Activated CD8-positive, alpha-beta memory T cell treated with anti-CD3 and anti-CD28 coated beads, Interleukin-2, amount 50 U/mL, for 1 hour (primary cell): Measurements from ENCODE around the gene ZNF766.
"Not testable (repeated sequence)": the region's sequence is repeated elsewhere in the genome, so short reads cannot be mapped to it uniquely, and the experiment has no call there.

Experiments used
- DNase-seq: peaks from one replicate; pipeline ENCODE4 v3.0.0-alpha.2; 2020; ENCODE audit errors: extremely low read depth

ZNF766 gene

DNA sequence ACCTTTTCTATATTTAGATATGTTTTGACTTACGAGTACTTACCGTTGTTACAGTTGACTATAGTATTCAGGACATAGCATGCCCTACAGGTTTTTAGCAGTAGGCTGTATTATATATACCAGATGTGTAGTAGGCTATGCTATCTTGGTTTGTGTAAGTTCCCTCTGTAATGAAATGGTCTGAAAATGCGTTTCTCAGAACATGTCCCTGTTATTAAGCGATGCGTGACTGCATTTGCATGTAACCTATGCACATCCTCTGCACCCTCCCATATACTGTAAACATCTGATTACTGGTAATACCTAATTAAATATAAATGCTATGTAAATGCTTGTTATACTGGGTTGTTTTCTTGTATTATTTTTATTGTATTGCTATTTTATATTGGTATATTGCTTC lies 6.6 kb downstream of the ZNF766 start:
- no peak for DNase-seq

DNA sequence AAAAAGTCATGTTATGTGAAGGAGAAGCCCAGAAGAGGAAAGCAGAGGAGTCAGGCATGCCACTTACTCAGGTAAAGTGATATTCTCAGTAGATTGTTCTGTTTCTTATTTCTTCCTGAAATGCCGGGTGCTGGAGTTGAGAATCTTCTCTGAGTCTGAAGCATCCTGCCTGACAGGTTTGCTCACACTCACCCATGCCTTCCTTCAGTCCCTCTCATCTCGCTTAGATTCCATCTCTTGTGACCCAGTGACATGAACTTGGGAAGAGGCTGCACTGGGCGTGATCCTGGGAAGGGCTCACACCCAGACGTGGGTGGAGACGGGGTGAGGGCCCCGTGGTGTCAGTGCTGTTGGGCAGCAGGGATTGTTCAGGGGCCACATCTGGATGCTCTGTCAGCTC lies 8.1 kb downstream of the ZNF766 start:
- DNase-seq, result no peak

DNA sequence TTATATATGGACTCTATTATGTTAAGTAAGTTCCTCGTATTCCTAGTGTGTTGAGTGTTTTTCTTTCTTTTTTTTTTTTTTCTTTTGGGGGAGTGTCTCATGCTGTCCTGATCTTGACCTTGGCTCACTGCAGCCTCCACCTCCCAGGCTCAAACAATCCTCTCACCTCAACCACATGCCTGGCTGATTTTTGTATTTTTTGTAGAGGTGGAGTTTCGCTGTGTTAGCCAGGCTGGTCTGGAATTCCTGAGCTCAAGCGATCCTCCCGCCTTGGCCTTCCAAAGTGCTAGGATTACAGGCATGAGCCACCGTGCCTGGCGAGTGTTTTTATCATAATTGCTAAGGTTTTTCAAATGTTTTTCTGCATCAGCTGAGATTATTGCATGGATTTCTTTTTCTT lies 16.9 kb downstream of the ZNF766 start:
- DNase-seq, result no peak

DNA sequence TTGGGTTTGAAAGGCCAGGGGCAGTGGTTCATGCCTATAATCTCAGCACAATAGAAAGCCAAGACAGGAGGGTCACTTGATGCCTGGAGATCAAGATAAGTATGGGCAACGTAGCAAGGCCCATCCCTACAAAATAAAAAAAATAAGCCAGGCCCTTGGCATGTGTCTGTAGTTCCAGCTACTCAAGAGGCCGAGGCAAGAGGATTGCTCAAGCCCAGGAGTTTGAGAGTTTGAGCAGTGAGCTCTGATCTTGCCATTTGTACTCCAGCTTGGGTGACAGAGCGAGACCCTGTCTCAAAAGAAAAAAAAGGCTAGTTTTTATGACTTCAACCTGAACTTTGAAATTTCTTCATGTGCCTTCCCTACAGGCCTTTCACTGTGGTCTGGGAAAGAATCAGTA lies 22.4 kb downstream of the ZNF766 start:
- no peak for DNase-seq

DNA sequence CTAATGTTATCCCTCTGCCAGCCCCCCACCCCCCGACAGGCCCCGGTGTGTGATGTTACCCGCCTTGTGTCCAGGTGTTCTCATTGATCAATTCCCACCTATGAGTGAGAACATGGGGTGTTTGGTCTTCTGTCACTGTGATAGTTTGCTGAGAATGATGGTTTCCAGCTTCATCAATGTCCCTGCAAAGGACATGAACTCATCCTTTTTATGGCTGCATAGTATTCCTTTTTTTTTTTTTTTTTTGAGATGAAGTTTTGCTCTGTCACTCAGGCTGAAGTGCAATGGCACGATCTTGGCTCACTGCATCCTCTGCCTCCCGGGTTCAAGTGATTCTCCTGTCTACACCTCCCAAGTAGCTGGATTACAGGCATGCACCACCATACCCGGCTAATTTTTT lies 23.6 kb downstream of the ZNF766 start:
- DNase-seq, result not testable (repeated sequence)

DNA sequence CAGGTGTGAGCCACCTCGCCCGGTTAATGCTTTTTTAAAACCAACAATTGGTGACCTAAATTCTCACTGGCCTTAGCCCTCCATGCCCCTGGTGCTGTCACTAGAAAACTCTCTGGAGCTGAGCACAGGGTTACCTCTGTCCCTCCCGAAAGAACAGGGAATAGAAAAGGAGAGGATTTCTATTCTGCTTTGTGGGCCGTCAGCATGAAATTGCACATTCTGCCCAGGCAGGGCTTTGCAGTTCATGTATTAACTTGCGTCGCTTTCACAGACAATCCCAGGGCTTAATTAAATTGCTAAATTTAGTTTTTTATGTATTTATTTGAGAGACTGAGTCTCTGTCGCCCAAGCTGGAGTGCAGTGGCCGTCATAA lies 27.0 kb downstream of the ZNF766 start:
- DNase-seq, result no peak

DNA sequence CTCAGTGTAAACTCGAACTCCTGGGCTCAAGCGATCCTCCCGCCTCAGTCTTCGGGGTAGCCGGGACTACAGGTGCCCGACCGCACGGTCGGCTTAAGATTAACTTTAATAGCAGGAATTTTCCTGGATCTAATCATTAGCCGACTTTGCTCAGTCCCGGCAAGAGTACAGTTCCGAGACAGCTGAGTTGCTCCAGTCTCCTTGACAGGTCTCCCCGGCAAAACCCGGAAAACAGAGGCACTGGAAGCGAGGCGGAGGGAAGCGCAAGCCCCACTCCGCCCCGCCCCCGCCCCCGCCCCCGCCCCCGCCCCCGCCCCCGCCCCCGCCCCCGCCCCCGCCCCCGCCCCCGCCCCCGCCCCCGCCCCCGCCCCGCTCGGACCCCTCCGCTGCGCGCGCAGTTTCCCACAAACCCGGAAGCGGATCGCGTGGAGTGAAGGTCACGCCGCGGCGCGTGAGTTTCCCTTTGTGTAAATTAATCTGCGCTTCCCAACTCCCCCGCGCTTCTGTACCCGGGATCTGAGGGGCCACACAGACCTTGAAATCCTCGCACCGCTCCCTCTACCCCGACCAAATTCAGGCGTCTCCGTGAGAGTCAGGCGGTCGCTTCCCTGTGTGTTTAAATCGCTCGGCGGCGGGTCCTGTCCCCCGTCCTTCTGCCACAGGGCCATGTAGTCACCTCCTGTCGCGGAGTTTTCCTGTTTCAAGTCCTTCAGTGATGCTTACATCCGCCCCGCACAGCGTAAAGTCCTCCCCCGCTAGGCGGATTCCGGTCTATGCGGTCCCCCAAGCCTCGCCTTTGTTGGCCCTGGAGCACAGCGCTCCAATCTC lies 27.6 kb downstream of the ZNF766 start, which contains the start of gene ZNF480:
Gene ZNF480 (plus strand): TSS at position 397 of the 828 bp plus-strand sequence. CDS start 3,244 bp downstream, outside the sequence.
- DNase-seq, result peak; percentile 68

DNA sequence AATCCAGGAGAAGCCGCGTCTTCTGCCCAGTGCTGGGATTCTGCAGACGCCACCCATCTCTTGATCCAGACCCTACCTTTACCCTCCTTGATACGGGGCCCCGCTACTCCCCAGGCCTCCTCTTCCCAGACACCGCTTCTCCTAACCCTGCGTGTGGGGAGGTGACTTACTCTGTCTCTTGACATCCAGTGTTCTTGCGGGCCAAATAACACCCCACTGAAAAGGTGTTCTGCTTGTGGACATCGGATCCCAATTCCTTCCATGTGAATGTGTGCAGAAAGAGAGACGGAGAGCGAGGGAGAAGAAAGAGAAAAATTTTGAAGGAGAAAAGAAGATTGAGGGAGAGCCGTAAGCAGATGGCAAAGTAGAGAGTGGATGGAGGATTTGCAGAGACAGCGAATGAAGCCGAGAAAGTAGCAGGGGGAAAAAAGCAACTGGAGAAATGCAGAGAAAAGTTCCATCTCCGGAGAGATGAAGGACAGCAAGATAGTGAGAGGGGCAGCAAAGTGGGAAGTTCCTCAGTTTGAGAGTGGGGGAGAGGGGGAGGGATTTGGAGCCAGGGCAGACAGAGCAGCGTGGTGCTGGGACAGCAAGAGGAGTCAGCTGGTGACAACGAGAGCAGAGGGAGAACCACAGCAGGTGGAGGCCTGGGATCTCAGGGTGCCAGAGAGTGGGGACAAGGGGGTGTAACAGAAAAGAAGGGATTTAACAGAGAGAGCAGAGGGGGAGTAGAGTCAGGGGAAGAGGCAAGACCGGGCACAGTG lies 28.4 kb downstream of the ZNF766 start:
- no peak for DNase-seq

DNA sequence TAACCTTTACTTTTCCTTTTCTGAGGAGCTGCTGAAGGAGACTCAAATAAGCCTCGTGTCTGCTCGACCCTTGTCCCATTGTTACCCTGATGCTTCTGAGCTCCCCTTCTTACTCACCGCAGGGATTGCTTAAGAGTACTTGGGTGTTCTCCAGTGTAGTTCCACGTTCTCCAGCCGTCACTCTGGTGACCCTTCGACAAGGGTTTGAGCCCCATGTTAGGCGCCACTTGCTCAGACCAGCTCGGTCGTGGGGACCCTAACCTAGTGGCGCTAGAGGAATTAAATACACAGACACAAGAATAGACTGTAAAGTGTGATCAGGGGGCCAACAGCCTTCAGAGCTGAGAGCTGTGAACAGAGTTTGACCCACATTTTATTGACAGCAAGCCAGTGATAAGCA lies 37.9 kb downstream of the ZNF766 start:
- no peak for DNase-seq

DNA sequence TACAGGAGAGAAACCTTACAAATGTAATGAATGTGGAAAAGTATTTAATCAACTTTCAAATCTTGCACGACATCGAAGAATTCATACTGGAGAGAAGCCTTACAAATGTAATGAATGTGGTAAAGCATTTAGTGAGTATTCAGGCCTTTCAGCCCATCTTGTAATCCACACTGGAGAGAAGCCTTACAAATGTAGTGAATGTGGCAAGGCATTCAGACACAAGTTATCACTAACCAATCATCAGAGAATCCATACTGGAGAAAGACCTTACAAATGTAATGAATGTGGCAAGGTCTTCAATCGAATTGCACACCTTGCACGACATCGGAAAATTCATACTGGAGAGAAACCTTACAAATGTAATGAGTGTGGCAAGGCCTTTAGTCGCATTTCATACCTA lies 53.0 kb downstream of the ZNF766 start:
- no peak for DNase-seq

DNA sequence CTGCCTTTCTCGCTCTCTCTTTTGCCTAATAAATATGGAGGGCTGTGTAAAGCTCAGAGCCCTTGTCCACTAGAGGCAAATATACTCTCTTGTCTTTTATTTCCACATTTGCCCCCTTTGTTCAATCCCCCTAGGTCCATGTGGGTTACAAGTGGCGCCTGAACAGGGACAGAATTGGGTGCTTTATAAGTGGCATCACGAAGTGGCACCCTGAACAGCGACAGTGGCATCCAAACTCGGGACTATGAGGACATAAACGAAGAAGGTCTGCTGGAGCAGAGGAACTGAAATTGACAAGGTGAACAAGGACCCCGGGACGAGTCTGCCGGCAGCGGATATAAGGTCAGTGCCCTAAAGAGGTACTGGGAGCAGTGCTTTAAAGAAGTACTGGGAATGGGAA lies 62.4 kb downstream of the ZNF766 start:
- no peak for DNase-seq

DNA sequence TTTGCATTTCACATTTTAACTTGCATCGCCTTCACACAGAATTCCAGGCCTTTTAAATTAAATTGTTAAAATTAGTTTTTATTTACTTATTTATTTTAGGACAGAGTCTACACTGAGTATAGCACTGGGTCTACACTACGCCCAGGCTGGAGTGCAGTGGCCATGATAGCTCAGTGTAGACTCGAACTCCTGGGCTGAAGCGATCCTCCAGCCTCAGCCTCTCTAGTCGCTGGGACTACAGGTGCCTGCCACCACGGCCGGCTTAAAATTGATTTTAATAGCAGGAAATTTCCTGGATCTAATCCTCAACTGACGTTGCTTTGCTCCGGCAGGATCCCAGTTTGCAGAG lies 66.4 kb downstream of the ZNF766 start:
- DNase-seq, result no peak

DNA sequence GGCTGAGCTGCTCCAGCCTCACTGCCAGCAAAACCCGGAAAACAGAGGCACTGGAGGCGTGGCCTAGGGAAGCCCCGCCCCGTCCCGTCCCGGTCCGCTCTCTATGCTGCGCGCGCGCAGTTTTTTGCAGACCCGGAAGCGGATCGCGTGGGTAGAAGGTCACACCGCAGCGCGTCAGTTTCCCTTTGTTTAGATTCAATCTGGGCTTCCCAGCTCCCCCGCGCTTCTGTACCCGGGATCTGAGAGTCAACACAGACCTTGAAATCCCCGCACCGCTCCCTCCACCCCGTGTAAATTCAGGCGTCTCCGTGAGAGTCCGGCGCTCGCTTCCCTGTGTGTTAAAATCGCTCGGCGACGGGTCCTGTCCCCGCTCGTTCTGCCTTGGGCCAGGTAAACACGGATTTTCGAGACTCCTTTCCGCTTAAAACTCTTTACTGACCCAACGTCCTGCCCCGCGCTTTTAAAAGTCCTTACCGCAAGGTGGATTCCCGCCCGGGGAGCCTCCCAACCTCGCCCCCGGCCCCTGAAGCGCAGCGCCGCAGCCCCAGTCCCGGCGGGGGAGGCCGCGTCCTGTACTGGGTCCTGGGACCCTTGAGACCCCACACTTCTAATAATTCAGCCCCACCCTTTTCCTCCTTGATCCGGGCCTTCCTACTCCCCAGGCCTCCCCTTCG lies 66.9 kb downstream of the ZNF766 start, which contains the start of gene ZNF610:
Gene ZNF610 (plus strand): TSS at position 127 of the 674 bp plus-strand sequence. CDS start 12,930 bp downstream, outside the sequence.
- DNase-seq, result peak; percentile 40

DNA sequence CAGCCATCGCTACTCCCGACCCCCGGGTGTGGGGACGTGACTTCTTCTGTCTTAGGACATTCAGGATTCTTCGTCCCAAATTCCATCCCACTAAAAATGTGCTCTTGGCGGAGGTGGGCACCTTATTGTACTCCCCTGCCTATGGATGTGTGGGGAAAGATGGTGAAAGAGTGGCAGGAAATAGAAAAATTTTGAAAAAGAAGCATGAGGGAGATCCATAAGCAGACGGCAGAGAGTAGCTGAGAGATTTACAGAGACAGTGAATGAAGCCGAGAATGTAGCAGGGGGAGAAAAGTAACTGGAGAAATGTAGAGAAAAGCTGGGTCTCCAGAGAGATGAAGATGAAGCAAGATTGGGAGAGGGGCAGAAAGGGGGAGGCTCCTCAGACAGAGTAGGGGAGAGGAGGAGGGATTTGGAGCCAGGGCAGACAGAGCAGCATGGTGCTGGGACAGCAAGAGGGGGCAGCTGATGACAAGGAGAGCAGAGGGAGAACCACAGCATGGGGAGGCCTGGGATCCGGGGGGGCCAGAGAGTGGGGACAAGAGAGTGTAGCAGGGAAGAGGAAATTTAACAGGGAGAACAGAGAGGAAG lies 67.5 kb downstream of the ZNF766 start:
- no peak for DNase-seq

DNA sequence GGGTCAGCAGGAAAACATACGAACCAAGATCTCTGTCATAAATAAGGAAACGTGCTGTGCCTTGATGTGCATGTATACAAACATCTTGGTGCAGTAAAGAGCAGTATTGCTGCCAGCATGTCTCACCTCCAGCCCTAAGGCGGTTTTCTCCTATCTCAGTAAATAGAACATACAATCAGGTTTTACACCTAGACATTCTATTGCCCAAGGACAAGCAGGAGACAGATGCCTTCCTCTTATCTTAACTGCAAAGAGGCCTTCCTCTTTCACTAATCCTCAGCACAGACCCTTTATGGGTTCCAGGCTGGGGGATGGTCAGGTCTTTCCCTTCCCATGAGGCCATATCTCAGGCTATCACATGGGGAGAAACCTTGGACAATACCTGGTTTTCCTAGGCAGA lies 69.6 kb downstream of the ZNF766 start:
- DNase-seq, result not testable (repeated sequence)

DNA sequence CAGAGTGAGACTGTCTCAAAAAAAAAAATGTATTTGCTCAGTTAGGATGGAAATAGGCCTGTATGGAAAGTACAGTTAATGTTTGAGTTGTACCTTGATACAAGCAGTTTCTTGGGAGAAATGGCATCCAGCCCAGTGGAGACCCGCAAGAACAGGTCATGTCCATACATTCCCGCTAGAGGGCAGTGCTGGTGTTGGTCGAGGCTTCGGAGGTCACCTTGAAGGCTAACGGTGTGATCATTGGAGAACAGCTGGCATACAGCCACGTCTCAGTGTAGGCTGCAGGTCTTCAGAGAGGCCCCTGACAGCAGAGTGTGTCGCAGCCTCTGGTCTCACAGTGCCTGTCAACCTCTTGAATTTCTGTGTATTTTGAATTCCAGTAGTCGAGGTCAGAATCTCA lies 74.2 kb downstream of the ZNF766 start:
- DNase-seq, result no peak

DNA sequence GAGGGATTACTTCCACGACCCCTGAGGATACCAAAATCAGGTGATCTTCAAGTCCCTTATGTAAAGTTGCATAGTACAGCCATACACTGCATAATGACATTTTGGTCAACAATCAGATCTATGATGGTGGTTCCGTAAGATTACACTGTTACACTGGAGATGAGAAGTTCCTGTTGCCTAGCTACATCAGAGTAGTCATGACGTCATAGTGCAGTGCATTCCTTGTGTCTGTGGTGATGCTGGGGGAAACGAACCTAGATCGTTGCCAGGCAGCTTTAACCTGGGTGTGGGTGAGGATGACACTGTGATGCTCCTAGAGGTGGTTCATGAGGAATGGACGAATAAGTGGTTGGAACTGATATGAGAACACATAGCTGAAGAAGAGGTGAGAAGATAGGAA lies 75.8 kb downstream of the ZNF766 start:
- no peak for DNase-seq
